Measurements from ENCODE around the gene CAPN7.

DNA sequence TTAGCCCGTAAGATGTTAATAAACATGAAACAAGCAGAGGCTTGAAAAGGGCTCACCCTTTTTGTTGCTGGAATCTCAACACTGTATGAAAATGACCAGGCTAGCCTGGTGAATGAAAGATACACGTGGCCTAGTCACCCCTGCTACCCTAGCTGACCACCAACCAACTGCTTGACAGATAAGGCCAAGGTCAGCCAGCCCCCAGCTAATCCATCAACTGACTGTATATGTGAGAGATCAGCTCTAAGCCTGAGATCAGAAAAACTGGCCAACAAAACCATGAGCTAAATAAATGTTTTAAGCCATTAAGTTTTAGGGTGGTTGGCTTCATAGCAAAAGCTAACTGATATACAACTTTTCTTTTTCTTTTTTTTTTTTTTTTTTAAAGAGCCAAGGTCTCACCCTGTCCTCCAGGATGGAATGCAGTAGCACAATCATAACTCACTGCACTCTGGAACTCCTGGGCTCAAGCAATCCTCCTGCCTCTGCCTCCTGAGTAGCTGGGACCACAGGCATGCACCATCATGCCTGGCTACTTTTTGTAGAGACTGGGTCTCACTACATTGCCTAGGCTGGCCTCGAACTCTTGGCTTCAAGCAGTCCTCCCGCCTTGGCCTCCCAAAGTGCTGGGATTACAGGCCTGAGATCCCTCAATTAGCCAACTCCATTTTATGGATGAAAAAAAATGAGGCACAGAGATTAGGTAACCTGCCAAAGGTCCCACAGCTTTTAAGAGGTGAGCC, 91.7 kb downstream of the CAPN7 start:
- TF ChIP-seq, protein P1, sequence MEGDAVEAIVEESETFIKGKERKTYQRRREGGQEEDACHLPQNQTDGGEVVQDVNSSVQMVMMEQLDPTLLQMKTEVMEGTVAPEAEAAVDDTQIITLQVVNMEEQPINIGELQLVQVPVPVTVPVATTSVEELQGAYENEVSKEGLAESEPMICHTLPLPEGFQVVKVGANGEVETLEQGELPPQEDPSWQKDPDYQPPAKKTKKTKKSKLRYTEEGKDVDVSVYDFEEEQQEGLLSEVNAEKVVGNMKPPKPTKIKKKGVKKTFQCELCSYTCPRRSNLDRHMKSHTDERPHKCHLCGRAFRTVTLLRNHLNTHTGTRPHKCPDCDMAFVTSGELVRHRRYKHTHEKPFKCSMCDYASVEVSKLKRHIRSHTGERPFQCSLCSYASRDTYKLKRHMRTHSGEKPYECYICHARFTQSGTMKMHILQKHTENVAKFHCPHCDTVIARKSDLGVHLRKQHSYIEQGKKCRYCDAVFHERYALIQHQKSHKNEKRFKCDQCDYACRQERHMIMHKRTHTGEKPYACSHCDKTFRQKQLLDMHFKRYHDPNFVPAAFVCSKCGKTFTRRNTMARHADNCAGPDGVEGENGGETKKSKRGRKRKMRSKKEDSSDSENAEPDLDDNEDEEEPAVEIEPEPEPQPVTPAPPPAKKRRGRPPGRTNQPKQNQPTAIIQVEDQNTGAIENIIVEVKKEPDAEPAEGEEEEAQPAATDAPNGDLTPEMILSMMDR (IDR thresholded peaks at IDR 0.05) = no peak
- TF ChIP-seq POLR2AphosphoS5 (IDR thresholded peaks at IDR 0.05) (no peak), POLR2A (IDR thresholded peaks at IDR 0.05) (no peak)
